NCI-H128 (cell line): ENCODE measurements around the gene ATP6V1E1.

ENCODE experiments used
- DNase-seq: peaks from one replicate; lab custom pipeline; 2025; ENCODE audit not compliant: unreplicated experiment; lab: John Stamatoyannopoulos, UW

The ATP6V1E1 gene

DNA sequence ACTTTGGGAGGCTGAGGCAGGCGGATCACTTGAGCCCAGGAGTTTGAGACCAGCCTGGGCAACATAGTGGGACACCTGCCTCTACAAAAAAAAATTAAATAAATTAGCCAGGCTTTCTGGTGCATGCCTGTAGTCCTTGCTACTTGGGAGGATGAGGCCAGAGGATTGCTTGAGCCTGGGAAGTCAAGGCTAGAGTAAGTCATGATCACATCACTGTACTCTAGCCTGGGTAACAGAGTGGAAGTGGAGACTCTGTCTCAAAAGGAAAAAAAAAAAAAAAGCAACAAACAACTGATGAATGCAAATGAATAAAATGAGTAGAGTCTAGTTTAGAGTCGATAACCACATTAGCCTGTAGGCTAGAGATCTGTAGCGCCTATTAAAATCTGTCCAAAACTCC, 6.1 kb upstream of the ATP6V1E1 start:
- no peak for DNase-seq

DNA sequence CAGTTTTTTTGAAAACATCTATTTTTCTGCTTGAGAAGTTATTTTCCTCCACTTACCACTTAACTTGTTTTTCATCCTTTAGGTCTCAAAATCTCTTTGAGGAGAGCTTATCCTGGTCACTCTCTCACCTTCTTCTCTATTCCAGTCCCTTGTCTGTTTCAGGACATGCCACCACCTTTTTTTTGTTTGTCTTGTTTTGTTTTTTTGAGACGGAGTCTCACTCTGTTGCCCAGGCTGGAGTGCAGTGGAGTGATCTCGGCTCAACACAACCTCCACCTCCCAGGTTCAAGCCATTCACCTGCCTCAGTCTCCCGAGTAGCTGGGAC, 5.4 kb upstream of the ATP6V1E1 start:
- no peak for DNase-seq

- DNase-seq: no peak
These were observed 4.9 kb upstream of the ATP6V1E1 start for GRCh38 chr22:17633217-17633997.

- DNase-seq: no peak
These were observed 2.6 kb upstream of the ATP6V1E1 start for GRCh38 chr22:17631076-17631565.

GRCh38 chr22:17629641-17630040, 1.1 kb upstream of the ATP6V1E1 start:
- DNase-seq: no peak

GRCh38 chr22:17629173-17629489, 582 bp upstream of the ATP6V1E1 start:
- no peak for DNase-seq

DNA sequence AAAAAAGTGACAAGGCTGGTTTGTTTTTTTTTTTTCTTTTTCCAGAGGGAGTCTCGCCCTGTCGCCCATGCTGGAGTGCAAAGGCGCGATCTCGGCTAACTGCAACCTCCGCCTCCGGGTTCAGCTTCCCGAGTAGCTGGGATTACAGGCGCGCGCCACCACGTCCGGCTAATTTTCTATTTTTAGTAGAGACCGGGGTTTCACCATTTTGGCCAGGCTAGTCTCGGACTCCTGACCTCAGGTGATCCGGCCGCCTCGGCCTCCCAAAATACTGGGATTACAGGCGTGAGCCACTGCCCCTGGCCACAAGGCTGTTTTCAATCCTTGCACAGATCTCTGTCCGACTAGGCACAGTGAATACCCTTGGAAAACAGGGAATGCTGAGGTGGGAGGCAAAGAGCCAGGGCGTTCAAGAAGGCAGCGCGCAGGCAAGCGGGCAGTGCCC, 566 bp downstream of the ATP6V1E1 start:
- DNase-seq: no peak

DNA sequence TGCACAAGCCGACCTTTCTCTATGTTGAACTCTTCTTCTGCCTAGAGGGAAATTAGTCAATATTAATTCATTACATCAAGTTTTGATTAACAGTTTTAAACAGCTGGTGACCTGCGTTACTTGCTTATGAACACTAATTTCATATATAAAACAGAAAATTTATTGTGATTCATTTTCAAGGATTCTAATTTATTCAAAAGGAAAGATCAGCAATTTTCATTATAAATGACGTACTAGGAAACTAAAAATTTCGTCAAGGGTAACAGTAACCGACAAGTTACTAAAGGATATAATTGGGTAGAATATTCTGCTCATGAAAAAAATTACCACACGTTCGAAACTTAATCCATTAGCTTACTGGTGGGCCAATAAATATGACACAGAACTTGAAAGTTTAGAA, 15.3 kb downstream of the ATP6V1E1 start:
- no peak for DNase-seq

DNA sequence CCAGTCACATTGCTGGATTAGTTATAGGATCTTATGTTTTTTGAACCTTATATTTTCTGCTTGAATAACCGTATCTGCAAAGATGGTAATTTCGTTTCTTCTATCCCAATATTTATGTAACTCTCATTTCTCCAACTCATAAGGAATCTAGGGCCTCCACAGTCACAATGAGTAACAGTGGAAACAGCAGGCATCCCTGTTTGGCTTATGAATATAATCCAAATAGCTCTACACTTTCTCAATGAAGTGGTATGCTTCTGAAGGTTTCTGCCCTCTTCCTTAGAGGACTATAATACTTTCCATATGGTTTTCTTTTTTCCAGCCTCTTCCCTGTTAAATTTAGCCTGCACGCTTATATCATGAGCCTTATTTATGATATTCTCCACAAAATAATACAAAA, 16.5 kb downstream of the ATP6V1E1 start:
- no peak for DNase-seq

- no peak for DNase-seq
These were observed 20.5 kb downstream of the ATP6V1E1 start for GRCh38 chr22:17607891-17608521.

- DNase-seq: no peak
These were observed 22.1 kb downstream of the ATP6V1E1 start for GRCh38 chr22:17606496-17606895.

DNA sequence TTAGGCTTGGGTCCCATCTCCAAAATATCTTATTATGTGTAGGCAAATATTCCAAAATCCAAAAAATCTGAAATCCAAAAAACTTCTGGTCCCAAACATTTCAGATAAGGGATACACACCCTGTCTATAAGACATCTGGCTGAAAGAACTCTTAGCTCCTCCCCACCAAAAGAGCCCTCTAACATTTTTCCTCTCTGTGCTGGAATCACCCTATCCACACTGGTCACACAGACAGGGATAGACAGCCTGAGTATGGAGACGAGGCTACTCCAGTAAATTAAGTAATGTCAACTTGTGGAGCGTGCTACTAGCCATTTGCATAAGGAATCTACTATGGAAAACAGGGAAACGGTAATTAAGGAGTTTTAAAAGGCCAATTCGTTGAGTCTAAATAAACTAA, 24.9 kb downstream of the ATP6V1E1 start:
- no peak for DNase-seq

DNA sequence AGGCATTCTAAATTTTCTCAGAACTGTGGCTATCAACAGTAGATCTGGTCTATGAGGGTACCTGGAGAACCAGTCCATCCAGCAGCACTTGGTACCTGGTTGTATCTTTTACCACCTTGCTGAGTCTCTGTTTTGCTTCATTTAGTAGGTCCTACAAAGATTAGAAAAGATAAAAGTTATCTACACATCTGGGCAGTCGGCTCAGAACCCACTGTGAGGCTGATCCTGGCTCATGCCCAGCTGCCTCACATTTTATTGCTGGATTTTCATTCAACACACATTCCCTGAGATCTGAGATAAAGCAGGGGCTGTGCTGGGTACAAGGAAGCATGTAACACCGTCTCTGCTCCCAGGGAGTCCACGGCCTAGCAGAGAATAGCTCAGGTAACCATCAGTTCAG, 27.5 kb downstream of the ATP6V1E1 start:
- no peak for DNase-seq

DNA sequence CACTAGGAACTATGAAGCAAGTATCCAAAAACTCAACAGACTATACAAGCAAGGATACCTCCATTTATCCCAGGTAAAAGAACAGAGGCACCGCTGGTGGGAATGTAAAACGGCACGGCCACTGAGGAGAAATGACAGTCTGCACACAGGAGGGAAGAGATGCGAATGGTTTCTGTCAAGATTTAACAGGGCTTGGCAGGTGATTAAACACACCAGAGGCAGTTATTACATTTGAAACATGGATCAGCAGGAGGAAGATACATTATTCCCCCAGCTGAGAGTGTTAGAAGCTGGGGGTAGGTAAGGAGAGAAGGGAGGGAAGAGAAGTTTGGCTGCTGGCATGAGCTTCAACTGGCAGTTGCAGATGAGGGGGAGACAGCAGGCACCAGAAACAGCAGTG, 30.2 kb downstream of the ATP6V1E1 start:
- DNase-seq: no peak

DNA sequence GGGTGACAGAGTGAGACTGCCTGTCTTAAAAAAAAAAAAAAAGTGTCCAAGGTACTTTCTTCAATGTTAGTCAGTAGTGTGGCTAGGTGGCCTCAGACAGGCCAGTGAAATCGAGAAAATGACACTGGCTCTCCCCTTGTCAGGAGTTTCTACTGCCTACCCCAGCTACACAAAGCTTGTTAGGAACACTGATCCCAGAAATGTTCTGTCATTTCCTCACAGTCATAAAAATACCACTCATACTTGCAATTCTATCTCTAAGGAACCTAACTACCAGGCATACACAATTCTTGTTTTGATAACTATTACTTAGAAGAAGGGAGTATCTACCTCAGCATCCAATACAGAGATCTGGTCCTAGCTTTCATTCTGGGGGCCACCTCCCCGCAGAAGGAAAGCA, 31.3 kb downstream of the ATP6V1E1 start:
- DNase-seq: no peak

DNA sequence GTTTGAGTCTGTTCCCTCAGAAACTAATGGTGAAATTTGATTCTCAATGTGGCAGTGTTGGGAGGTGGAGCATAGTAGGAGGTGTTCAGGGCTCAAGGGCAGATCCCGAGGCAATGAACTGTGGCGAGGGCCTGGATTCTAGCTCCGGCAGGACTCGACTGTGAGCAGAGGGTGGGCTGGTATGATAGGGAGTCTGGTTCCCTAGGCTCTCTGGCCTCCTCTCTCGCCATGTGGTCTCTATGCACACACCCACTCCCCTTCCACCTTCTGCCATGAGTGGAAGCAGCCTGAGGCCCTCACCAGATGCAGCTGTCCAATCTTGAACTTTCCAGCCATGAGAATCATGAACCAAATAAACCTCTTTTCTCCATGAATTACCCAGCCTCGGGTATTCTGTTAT, 32.3 kb downstream of the ATP6V1E1 start:
- no peak for DNase-seq

DNA sequence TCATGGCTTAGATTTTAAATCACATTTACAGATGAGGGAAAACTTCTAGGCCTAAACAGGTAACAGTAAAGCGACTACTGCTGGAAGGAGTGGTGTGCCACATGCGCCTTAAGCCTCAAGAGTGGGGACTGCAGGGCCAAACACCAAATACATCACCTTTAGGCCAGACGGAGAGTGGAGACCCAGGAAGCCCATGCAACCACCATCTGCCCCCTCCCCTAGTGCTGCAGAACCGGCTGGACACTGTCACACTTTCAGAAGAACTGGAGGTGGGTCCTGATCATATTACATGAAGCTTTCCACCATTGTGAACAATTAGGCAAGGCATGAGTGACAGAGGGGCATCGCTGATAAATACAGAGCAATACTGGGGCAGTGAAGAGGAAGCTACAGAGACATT, 36.3 kb downstream of the ATP6V1E1 start:
- DNase-seq: no peak

DNA sequence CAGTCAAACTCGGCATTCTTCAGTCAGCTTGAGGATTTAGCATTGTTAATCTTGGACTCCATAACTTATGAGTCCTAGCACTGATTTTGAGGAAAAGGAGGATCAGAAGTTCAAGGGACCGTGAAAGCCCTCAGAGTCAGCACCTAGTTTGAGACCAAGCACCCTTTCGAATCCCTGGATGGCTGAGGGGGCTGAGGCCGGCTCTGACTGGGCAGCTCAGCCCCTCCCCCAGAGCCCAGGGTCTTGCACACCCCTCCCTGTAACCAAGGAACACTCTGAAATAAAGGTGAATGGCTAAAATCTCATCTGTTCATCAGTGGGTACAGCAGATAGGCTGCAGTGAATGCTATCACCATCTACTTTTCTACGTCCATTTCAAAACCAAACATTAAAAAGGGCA, 38.0 kb downstream of the ATP6V1E1 start:
- no peak for DNase-seq

DNA sequence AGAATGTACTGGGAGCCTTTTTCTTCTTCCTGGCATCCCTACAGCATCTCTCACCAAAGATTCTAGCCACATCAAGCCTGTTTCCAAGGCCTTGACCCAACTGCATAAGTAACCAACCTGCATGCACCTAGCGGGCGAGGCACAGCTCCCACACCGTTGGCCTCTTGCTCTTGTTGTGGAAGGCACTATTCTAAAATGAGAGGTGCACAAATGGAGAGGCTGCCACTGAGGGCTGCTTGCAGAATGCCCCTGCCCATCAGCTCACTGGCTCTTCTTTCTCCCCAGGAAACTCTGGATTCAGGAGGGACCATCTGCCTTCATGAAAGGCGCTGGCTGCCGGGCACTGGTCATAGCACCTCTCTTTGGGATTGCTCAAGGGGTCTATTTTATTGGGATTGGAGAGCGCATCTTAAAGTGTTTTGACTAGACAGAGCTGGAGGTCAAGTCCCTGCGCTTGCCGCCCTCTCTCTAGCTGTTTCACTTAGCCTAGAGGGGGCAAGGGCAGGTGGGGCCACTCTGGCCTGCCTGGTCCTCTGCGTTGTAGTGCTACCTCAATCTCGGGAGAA, 38.7 kb downstream of the ATP6V1E1 start:
- no peak for DNase-seq

GRCh38 chr22:17588606-17589005, 39.9 kb downstream of the ATP6V1E1 start:
- DNase-seq: no peak

DNA sequence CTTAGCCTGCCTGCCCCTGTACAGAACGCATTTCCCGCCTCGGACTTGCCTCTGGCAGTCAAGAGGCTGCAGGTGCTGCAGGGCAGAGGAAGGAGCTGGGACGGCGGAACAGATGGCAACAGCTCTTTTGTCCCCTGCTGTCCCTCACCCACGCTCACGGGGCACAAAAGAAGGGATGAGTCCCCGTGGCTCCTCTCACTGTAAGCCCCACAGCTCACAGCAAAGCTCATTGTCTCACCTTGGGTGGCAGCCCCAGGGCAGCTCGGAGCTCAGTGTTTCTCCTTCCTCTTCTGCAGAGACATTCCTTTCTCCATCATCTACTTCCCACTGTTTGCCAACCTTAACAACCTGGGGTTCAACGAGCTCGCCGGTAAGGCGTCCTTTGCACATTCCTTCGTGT, 40.9 kb downstream of the ATP6V1E1 start:
- DNase-seq: no peak

DNA sequence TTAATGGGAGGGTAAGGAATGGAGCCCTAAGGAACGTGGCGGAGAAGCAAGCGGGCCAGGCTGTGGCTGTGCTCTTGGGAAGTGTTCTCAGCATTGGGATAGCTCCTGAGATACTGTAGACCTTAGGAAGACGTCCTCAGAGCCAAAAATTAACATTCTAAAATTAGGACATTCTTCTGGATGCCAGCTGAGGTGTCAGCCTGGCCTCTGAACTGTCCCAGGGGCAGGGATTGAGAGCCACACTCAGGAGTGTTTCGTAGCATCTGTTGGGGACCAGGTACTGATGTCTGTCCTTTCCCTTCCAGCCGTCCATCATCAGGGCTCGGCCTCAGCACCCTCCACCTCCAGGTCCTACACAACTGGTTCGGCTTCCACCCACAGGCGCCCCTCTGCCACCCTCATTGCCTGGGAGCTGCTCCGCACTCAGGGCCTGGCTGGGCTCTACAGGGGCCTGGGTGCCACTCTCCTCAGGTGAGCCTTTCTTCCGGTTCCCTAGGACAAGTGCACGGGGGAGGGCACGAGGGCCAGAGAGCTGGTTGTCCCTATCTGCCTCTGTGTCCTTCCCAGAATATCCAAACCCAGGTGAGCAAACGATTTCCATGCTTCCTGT, 41.6 kb downstream of the ATP6V1E1 start:
- DNase-seq: no peak
